ENCODE data around the gene NUP42.

NUP42 gene

DNA sequence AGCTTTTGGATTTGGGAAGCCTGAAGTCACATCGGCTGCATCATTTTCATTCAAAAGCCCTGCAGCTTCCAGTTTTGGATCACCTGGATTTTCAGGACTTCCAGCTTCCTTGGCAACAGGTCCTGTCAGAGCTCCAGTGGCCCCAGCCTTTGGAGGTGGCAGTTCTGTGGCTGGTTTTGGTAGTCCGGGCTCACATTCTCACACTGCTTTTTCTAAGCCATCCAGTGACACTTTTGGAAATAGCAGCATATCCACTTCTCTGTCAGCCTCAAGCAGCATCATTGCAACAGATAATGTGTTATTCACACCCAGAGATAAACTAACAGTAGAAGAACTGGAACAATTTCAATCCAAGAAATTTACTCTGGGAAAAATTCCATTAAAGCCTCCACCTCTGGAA lies 18.5 kb downstream of the NUP42 start:
- TF ChIP-seq, protein P1, sequence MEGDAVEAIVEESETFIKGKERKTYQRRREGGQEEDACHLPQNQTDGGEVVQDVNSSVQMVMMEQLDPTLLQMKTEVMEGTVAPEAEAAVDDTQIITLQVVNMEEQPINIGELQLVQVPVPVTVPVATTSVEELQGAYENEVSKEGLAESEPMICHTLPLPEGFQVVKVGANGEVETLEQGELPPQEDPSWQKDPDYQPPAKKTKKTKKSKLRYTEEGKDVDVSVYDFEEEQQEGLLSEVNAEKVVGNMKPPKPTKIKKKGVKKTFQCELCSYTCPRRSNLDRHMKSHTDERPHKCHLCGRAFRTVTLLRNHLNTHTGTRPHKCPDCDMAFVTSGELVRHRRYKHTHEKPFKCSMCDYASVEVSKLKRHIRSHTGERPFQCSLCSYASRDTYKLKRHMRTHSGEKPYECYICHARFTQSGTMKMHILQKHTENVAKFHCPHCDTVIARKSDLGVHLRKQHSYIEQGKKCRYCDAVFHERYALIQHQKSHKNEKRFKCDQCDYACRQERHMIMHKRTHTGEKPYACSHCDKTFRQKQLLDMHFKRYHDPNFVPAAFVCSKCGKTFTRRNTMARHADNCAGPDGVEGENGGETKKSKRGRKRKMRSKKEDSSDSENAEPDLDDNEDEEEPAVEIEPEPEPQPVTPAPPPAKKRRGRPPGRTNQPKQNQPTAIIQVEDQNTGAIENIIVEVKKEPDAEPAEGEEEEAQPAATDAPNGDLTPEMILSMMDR (IDR thresholded peaks at IDR 0.05; ENCODE audit: low read length) = no peak
- TF ChIP-seq EZH2phosphoT487 (IDR thresholded peaks at IDR 0.05; ENCODE audit: low read length) = no peak
- TF ChIP-seq EZH2 (optimal IDR thresholded peaks at IDR 0.05; ENCODE audit: low read depth, low read length) = no peak
- DNase-seq = no peak
- Histone ChIP-seq H3K9ac (ENCODE audit: low read length) (no peak overlapping the region), H3K9me2 (replicated peaks; ENCODE audit: insufficient read depth, low read length) (no peaks in the 10 kb centered on the region), H3K79me2 (ENCODE audit: low read length) (no peaks in the 10 kb centered on the region), H3K9me3 (replicated peaks; ENCODE audit: insufficient read depth, low read length) (no peaks in the 10 kb centered on the region), H4K20me1 (ENCODE audit: insufficient read depth, low read length) (no peaks in the 10 kb centered on the region), H3K27ac (ENCODE audit: low read length) (no peak overlapping the region), H3K4me3 (ENCODE audit: low read length) (no peak overlapping the region), H3F3A (ENCODE audit: insufficient read depth, low read length) (no peaks in the 10 kb centered on the region), H3K27me3 (replicated peaks; ENCODE audit: insufficient read depth, low read length) (no peaks in the 10 kb centered on the region), H3K4me1 (ENCODE audit: low read length) (no peaks in the 10 kb centered on the region), H3K36me3 (replicated peaks; ENCODE audit: insufficient read depth, low read length) (no peaks in the 10 kb centered on the region), H2AFZ (ENCODE audit: low read length) (no peak overlapping the region), H3K4me2 (ENCODE audit: low read depth, low read length) (no peak overlapping the region)

DNA sequence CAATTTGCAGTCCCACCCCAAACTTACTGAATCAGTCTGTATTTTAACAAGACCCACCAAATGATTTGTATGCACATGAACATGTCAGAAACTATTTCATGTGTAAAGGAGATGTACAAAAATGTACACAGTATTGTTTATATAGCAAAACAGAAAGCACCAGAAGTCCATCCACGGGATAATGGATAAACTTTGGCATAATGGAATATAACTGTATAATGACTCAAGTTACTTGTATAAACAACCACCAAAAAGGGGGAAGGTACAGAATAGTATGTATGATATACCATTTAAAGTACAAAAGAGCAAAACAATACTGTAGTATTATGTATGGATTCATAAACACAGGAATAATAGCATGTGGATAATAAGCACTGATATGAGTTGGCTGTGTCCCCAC lies 22.4 kb downstream of the NUP42 start:
- DNase-seq = no peak
- Histone ChIP-seq H3K4me1 (ENCODE audit: low read length) (no peaks in the 10 kb centered on the region), H3K4me3 (ENCODE audit: low read length) (no peak overlapping the region), H3K79me2 (ENCODE audit: low read length) (no peaks in the 10 kb centered on the region), H3K27ac (ENCODE audit: low read length) (no peak overlapping the region), H3K9ac (ENCODE audit: low read length) (no peak overlapping the region), H2AFZ (ENCODE audit: low read length) (no peak overlapping the region), H3K4me2 (ENCODE audit: low read depth, low read length) (no peak overlapping the region), H3K9me2 (replicated peaks; ENCODE audit: insufficient read depth, low read length) (no peaks in the 10 kb centered on the region), H3K27me3 (replicated peaks; ENCODE audit: insufficient read depth, low read length) (no peaks in the 10 kb centered on the region), H3K36me3 (replicated peaks; ENCODE audit: insufficient read depth, low read length) (no peaks in the 10 kb centered on the region), H3K9me3 (replicated peaks; ENCODE audit: insufficient read depth, low read length) (no peaks in the 10 kb centered on the region), H4K20me1 (ENCODE audit: insufficient read depth, low read length) (no peaks in the 10 kb centered on the region), H3F3A (ENCODE audit: insufficient read depth, low read length) (no peaks in the 10 kb centered on the region)
- TF ChIP-seq EZH2 (optimal IDR thresholded peaks at IDR 0.05; ENCODE audit: low read depth, low read length) (no peak), EZH2phosphoT487 (IDR thresholded peaks at IDR 0.05; ENCODE audit: low read length) (no peak)
- TF ChIP-seq, protein P1 (IDR thresholded peaks at IDR 0.05; ENCODE audit: low read length) = no peak

DNA sequence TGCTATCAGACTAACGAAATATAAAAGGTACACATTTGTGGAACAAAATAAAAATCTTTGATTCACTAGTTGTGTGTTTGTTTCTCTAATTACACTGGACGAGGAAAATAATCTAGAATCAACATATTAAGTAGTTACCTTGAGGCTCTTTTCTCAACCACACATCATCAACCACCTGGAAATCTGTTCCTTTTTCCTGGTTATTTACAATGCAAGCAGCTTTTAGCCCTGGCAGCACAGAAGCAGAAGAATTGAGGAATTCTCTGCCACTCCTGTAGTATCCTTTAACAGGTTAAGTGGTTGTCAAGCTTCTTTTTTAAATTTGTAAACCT lies 23.7 kb downstream of the NUP42 start:
- TF ChIP-seq, protein P1 (IDR thresholded peaks at IDR 0.05; ENCODE audit: low read length) = no peak
- TF ChIP-seq EZH2phosphoT487 (IDR thresholded peaks at IDR 0.05; ENCODE audit: low read length) (no peak), EZH2 (optimal IDR thresholded peaks at IDR 0.05; ENCODE audit: low read depth, low read length) (no peak)
- Histone ChIP-seq H3F3A (ENCODE audit: insufficient read depth, low read length) (no peaks in the 10 kb centered on the region), H3K4me3 (ENCODE audit: low read length) (no peak overlapping the region), H3K79me2 (ENCODE audit: low read length) (no peaks in the 10 kb centered on the region), H3K9me2 (replicated peaks; ENCODE audit: insufficient read depth, low read length) (no peaks in the 10 kb centered on the region), H3K36me3 (replicated peaks; ENCODE audit: insufficient read depth, low read length) (no peaks in the 10 kb centered on the region), H3K27me3 (replicated peaks; ENCODE audit: insufficient read depth, low read length) (no peaks in the 10 kb centered on the region), H2AFZ (ENCODE audit: low read length) (no peak overlapping the region), H3K4me1 (ENCODE audit: low read length) (no peaks in the 10 kb centered on the region), H3K9me3 (replicated peaks; ENCODE audit: insufficient read depth, low read length) (no peaks in the 10 kb centered on the region), H3K9ac (ENCODE audit: low read length) (no peak overlapping the region), H3K4me2 (ENCODE audit: low read depth, low read length) (no peak overlapping the region), H4K20me1 (ENCODE audit: insufficient read depth, low read length) (no peaks in the 10 kb centered on the region), H3K27ac (ENCODE audit: low read length) (no peak overlapping the region)
- no peak for DNase-seq

Measured in MM.1S (cell line).